ENCODE results near the gene CHDH.

DNA sequence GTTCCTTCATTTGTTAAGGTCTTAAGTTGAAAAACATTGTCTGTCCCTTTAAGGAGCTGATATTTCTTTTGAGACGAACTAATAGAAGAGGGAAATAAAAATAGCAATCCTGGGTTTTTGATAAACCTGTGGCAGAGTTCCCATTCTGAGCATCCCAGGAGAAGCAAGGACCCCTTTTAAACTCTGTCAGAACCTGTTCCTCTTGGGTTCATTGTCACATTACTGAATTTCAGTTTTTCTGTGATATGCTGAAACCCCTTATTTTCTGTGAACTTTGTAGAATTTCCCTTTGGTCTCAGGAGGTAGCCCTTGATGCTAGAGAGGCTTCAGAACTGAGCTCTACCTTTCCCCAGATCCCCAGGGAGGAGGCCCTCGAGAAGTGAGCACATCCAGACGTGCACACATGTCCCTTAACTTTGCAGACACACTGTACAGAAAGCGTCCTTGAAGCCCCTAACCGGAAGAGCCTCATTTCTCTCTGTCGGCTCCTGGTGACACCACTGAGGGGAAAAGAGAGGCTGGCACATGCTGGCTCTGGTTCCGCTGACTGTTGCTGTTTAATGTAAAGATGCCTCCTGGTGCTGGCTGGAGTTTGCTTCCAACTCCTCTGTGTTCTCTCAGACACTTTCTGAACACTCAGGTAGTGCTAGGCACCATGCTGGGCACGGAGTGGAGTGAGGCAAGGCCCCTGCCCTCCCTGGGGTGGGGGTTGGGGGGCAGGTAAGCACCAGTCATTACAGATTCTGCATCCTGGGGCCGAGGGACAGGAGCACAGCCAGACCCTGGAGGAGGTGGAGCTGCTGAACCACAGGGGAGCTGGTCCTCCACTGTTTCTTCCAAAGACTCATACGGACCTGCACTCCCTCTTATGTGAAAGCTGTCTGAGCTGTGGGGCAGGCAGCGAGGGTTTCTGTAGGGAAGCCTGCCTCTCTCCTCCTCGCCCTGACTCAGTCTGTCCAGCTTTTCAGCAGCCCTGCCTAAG is 77.5 kb downstream of the CHDH start:
- TF ChIP-seq, protein P1, sequence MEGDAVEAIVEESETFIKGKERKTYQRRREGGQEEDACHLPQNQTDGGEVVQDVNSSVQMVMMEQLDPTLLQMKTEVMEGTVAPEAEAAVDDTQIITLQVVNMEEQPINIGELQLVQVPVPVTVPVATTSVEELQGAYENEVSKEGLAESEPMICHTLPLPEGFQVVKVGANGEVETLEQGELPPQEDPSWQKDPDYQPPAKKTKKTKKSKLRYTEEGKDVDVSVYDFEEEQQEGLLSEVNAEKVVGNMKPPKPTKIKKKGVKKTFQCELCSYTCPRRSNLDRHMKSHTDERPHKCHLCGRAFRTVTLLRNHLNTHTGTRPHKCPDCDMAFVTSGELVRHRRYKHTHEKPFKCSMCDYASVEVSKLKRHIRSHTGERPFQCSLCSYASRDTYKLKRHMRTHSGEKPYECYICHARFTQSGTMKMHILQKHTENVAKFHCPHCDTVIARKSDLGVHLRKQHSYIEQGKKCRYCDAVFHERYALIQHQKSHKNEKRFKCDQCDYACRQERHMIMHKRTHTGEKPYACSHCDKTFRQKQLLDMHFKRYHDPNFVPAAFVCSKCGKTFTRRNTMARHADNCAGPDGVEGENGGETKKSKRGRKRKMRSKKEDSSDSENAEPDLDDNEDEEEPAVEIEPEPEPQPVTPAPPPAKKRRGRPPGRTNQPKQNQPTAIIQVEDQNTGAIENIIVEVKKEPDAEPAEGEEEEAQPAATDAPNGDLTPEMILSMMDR (IDR thresholded peaks at IDR 0.05) = no peak
- no peak for TF ChIP-seq POLR2A (IDR thresholded peaks at IDR 0.05)

All from uterus (tissue), 2 donors.